GM21515 (cell line): ENCODE results near the gene TAS2R5.
A peak's percentile ranks its signal among the peaks of the same experiment; 100 is the strongest.
"Not testable (repeated sequence)": the region's sequence is repeated elsewhere in the genome, so short reads cannot be mapped to it uniquely, and the experiment has no call there.

Source experiments
- ATAC-seq: cut with Tn5 transposase; IDR thresholded peaks from one replicate; pipeline ENCODE4 v1.9.1; 2021; ENCODE audit not compliant: unreplicated experiment

Gene TAS2R5

GRCh38 chr7:141789917-141790316 lies at the start of gene TAS2R5:
TSS of gene TAS2R5 (plus strand) at chr7:141790217. CDS start at chr7:141790362, 145 bp downstream.
- no peak for ATAC-seq

DNA sequence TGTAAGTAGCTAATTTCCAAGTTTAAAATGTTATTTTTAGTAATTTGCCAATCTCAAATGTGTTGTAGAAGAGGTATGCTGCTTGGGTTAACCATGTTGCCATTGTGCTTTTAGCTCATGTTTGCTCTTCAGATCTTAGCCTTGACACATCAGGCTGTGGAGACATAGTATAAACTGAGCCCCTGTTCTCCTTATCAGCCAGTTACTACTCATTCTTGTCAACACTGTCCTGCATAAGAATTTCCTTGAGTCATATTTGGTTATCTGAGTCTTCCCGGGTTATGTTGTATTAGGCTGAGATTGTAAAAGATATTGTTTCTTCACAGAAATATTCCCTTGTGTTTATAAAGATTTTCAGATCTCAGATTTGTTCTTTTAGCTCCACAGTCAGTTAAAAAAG lies 47.8 kb upstream of the TAS2R5 start:
- ATAC-seq: no peak

DNA sequence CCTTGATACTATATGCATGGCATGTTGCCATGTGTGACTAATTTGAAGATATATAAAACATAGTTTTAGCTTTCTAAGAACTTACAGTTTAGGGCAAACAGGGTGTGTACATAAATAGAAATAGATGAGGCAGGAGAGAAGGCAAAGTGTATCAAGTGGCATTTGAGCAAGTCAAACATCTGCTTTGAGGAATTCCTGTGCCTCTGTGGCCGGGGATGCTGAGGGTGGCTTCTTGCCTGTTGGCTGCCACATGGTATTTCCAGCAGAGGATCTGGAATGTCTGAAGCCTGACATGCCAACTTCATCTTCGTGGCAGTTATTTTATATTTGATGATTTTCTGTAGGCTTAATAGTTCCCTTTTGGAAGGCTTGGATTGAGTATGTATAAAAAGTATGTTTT lies 45.9 kb upstream of the TAS2R5 start:
- ATAC-seq: no peak

DNA sequence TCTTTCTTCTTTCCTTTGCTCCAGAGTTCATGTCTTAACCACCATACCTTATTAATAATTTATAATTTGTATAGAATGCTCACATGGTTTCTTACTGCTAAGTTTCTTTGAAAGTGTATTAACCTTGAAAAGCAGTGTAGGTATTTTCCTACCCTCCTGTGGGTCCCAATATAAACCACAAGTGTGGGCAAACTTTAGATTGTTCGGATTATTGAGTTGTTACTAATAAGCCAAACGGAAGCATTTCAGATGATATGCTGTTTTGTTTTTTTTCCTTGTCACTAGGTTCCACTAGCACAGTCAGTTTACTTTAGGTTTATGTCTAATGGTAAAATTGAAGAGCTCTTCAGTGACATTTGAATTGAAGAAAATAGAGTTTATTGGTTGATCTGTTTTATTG lies 41.6 kb upstream of the TAS2R5 start:
- no peak for ATAC-seq

GRCh38 chr7:141751904-141752303 lies 38.1 kb upstream of the TAS2R5 start:
- not testable (repeated sequence) for ATAC-seq

- no peak for ATAC-seq
Measured at GRCh38 chr7:141752634-141753033, 37.4 kb upstream of the TAS2R5 start.

- no peak for ATAC-seq
Measured at GRCh38 chr7:141754939-141755338, 35.1 kb upstream of the TAS2R5 start.

DNA sequence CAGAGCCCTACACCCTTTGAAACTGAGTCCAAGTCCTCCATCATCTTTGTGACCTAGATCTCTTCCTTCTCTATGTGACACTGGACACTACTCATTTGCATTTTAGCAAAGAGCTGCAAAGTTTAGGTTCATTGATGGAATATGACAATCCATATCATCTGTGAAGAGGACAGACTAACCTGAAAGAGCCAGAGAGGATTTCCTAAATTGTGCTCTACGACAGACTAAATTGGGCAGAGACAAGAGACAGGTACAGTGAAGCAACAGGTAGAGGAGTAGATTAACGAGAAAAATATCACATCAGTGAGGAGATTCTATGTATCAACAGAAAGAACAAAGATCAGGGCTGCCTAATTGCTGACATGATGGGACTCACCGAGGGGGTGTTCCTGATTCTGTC lies 26.2 kb upstream of the TAS2R5 start, which contains the start of gene TAS2R3:
TAS2R3 (plus strand) TSS at position 301 of the 400 bp plus-strand sequence; CDS start at position 363, 62 bp downstream.
- no peak for ATAC-seq

- not testable (repeated sequence) for ATAC-seq
Measured at GRCh38 chr7:141770083-141770583, 19.9 kb upstream of the TAS2R5 start.

- ATAC-seq: no peak
Measured at GRCh38 chr7:141776374-141776773, 13.6 kb upstream of the TAS2R5 start, which contains the start of gene TAS2R4. TSS of gene TAS2R4 (plus strand) at chr7:141776674. CDS start at chr7:141778489, 1,815 bp downstream.

GRCh38 chr7:141785706-141786552 lies 4.1 kb upstream of the TAS2R5 start:
- ATAC-seq: peak; percentile 83

GRCh38 chr7:141788296-141788695 lies 1.7 kb upstream of the TAS2R5 start:
- ATAC-seq: no peak

DNA sequence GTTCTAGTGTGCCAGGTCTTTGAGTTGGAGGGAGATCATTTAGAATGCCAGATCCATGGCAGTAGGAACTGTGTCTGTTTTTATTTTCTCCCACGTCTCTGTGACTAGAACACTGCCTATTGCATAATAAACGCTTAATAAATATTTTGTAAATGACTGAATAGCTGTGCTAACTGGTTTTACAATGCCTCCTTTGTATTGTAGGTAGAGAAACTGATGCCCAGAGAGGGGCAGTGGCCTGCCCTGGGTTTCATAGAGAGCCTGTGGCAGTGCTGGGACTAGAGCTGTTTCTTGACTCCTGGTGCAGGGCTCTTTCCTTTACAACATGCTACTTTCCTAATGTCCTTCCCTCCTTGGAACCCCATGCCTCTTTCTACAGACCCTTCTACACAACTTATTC lies 2.5 kb downstream of the TAS2R5 start:
- no peak for ATAC-seq

GRCh38 chr7:141820067-141820466 lies 30.1 kb downstream of the TAS2R5 start:
- ATAC-seq: no peak

DNA sequence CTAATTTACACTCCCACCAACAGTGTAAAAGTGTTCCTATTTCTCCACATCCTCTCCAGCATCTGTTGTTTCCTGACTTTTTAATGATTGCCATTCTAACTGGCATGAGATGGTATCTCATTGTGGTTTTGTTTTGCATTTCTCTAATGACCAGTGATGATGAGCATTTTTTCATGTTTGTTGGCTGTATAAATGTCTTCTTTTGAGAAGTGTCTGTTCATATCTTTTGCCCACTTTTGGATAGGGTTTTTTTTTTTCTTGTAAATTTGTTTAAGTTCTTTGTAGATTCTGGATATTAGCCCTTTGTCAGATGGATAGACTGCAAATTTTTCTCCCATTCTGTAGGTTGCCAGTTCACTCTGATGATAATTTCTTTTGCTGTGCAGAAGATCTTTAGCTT lies 32.4 kb downstream of the TAS2R5 start:
- not testable (repeated sequence) for ATAC-seq

GRCh38 chr7:141837683-141838082 lies 47.7 kb downstream of the TAS2R5 start:
- no peak for ATAC-seq

GRCh38 chr7:141838581-141838980 lies 48.6 kb downstream of the TAS2R5 start:
- no peak for ATAC-seq

GRCh38 chr7:141839256-141839655 lies 49.2 kb downstream of the TAS2R5 start:
- ATAC-seq: no peak

- ATAC-seq: no peak
Measured at GRCh38 chr7:141840708-141841107, 50.7 kb downstream of the TAS2R5 start.
